ENCODE data around the gene FAU. TPM values are rescaled to one million over a fixed set of nuclear protein-coding genes. Genes with fewer than 3 reads are reported as not detected.

FAU gene
- total and polyA plus RNA-seq, 12 donors: 536 to 1,540 (median 635) TPM

GRCh38 chr11:65110354-65110861 is 11.5 kb downstream of the FAU start:
- H3K4me3 ChIP-seq: no peak overlapping the region
- H3K9me3 ChIP-seq: no peaks in the 10 kb centered on the region
- peak; percentile 95 to 100 (median 98) for TF ChIP-seq CTCF (IDR thresholded peaks at IDR 0.05)
- intact Hi-C loops (cut with DNase I): loop anchor here in 5 of 10 donors (2.0 to 10.0 kb wide), 5 partner anchors 70 to 336 kb away; partner anchors contain the start of genes CAPN1 (in 2 of the 5), ARL2 (in 1 of the 5) and SF1 (in 1 of the 5)
- peak; percentile 85 to 90 for DNase-seq
- H3K27ac ChIP-seq: peak overlapping the region in 8 of 10 donors; percentile 42 to 80 (median 55)
- H3K36me3 ChIP-seq: peaks cover 0 to 46% (median 29%) of the 10 kb centered on the region in 9 donors
- peaks cover 19 to 56% (median 37%) of the 10 kb centered on the region in 9 donors for H3K4me1 ChIP-seq
- peaks cover 0 to 10% (median 0%) of the 10 kb centered on the region in 7 donors for H3K27me3 ChIP-seq
- peak; percentile 18 to 76 (median 56) for ATAC-seq
- 13 to 14% methylated on average over 18 of the region's 18 CpGs for WGBS, 2 donors

- peaks cover 0 to 47% (median 31%) of the 10 kb centered on the region in 9 donors for H3K36me3 ChIP-seq
- no peak for TF ChIP-seq CTCF (IDR thresholded peaks at IDR 0.05)
- intact Hi-C loops (cut with DNase I): loop anchor here in 5 of 10 donors (2.0 to 10.0 kb wide), 5 partner anchors 71 to 335 kb away; partner anchors contain the start of genes CAPN1 (in 2 of the 5), ARL2 (in 1 of the 5) and SF1 (in 1 of the 5)
- no peak overlapping the region for H3K4me3 ChIP-seq
- H3K27me3 ChIP-seq: peaks cover 0 to 10% (median 0%) of the 10 kb centered on the region in 7 donors
- ATAC-seq (no peak), DNase-seq (no peak)
- no peaks in the 10 kb centered on the region for H3K9me3 ChIP-seq
- peaks cover 19 to 60% (median 42%) of the 10 kb centered on the region in 9 donors for H3K4me1 ChIP-seq
- 89 to 90% methylated on average over 36 of the region's 36 CpGs for WGBS, 2 donors
- no peak overlapping the region for H3K27ac ChIP-seq
Observed at GRCh38 chr11:65109231-65110198, 12.4 kb downstream of the FAU start.

- TF ChIP-seq CTCF (IDR thresholded peaks at IDR 0.05): no peak
- peaks cover 0 to 10% (median 0%) of the 10 kb centered on the region in 7 donors for H3K27me3 ChIP-seq
- WGBS, 2 donors: 94 to 95% methylated on average over 38 of the region's 38 CpGs
- H3K9me3 ChIP-seq: no peaks in the 10 kb centered on the region
- peaks cover 0 to 54% (median 31%) of the 10 kb centered on the region in 9 donors for H3K36me3 ChIP-seq
- ATAC-seq: no peak
- DNase-seq: no peak
- no peak overlapping the region for H3K4me3 ChIP-seq
- H3K4me1 ChIP-seq: peaks cover 19 to 62% (median 45%) of the 10 kb centered on the region in 9 donors
- intact Hi-C loops (cut with DNase I): no loop called here
- H3K27ac ChIP-seq: no peak overlapping the region
Observed at GRCh38 chr11:65108469-65109123, 13.3 kb downstream of the FAU start.
